ENCODE results near the gene LPP. TPM values are rescaled to one million over a fixed set of nuclear protein-coding genes. Genes with fewer than 3 reads are reported as not detected.

Gene LPP
- polyA plus RNA-seq, 3 donors = 14.1 to 23.2 (median 15.3) TPM

- H2AFZ ChIP-seq (ENCODE audit: insufficient read depth, low read depth, low read length, poor library complexity, severe bottlenecking) = no peak overlapping the region
- peaks cover 21 to 29% of the 10 kb centered on the region in 2 donors for H3K36me3 Mint-ChIP-seq
These were observed 88.6 kb downstream of the LPP start for GRCh38 chr3:188242436-188243123.

GRCh38 chr3:188243124-188243795 lies 89.3 kb downstream of the LPP start:
- Mint-ChIP-seq H3K4me1 (peaks cover 3% of the 10 kb centered on the region), H3K4me3 (no peak overlapping the region), H3K9me3 (no peaks in the 10 kb centered on the region), H3K27ac (peak overlapping the region in 2 of 7 donors; percentile 41 to 57), H3K36me3 (peaks cover 18 to 30% of the 10 kb centered on the region in 2 donors), H3K27me3 (ENCODE audit: low read depth in 3 of 3) (no peaks in the 10 kb centered on the region)
- WGBS (ENCODE audit: insufficient coverage) = 97% methylated on average over 5 of the region's 9 CpGs
- peaks cover 0 to 7% of the 10 kb centered on the region in 2 donors for H3K36me3 ChIP-seq (replicated peaks in 1 of 2; ENCODE audit: control insufficient read depth in 1 of 2, insufficient read depth in 2 of 2, low read length in 2 of 2)
- no peak overlapping the region for H3K9ac ChIP-seq (ENCODE audit: insufficient read depth, low read length, poor library complexity, severe bottlenecking)
- no peak overlapping the region for H3K4me3 ChIP-seq (replicated peaks in 1 of 3; ENCODE audit: low read depth in 2 of 3, low read length in 3 of 3)
- no peak overlapping the region for H2AFZ ChIP-seq (ENCODE audit: insufficient read depth, low read depth, low read length, poor library complexity, severe bottlenecking)
- no peaks in the 10 kb centered on the region for H3K4me1 ChIP-seq (ENCODE audit: control insufficient read depth in 1 of 2, insufficient read depth in 2 of 2, low read length in 2 of 2)
- H3K27ac ChIP-seq (ENCODE audit: low read depth in 1 of 2, low read length in 2 of 2) = no peak overlapping the region
- intact Hi-C loops (cut with micrococcal nuclease) = no loop called here
- no peaks in the 10 kb centered on the region for H3K27me3 ChIP-seq (ENCODE audit: control insufficient read depth in 2 of 2, insufficient read depth in 2 of 2, low read length in 2 of 2)
- no peak overlapping the region for H3K4me2 ChIP-seq (replicated peaks; ENCODE audit: extremely low read depth, low read length, poor library complexity, severe bottlenecking)
- no peaks in the 10 kb centered on the region for H3K79me2 ChIP-seq (ENCODE audit: insufficient read depth, low read length)
- no peak for DNase-seq
- no peaks in the 10 kb centered on the region for H3K9me3 ChIP-seq (replicated peaks in 1 of 2; ENCODE audit: control insufficient read depth in 1 of 2, insufficient read depth in 1 of 2, low read length in 2 of 2)
- H4K20me1 ChIP-seq (ENCODE audit: insufficient read depth, low read length) = no peaks in the 10 kb centered on the region
- TF ChIP-seq, protein P1, sequence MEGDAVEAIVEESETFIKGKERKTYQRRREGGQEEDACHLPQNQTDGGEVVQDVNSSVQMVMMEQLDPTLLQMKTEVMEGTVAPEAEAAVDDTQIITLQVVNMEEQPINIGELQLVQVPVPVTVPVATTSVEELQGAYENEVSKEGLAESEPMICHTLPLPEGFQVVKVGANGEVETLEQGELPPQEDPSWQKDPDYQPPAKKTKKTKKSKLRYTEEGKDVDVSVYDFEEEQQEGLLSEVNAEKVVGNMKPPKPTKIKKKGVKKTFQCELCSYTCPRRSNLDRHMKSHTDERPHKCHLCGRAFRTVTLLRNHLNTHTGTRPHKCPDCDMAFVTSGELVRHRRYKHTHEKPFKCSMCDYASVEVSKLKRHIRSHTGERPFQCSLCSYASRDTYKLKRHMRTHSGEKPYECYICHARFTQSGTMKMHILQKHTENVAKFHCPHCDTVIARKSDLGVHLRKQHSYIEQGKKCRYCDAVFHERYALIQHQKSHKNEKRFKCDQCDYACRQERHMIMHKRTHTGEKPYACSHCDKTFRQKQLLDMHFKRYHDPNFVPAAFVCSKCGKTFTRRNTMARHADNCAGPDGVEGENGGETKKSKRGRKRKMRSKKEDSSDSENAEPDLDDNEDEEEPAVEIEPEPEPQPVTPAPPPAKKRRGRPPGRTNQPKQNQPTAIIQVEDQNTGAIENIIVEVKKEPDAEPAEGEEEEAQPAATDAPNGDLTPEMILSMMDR (IDR thresholded peaks at IDR 0.05) = no peak

More at GRCh38 chr3:188242436-188243123, 88.6 kb downstream of the LPP start:
- no peaks in the 10 kb centered on the region for H3K4me1 ChIP-seq (ENCODE audit: control insufficient read depth in 1 of 2, insufficient read depth in 2 of 2, low read length in 2 of 2)
- no peaks in the 10 kb centered on the region for H4K20me1 ChIP-seq (ENCODE audit: insufficient read depth, low read length)
- Mint-ChIP-seq H3K4me1 (peaks cover 3% of the 10 kb centered on the region), H3K27me3 (ENCODE audit: low read depth in 3 of 3) (no peaks in the 10 kb centered on the region), H3K27ac (peak overlapping the region in 3 of 7 donors; percentile 19 to 56 (median 33)), H3K4me3 (no peak overlapping the region), H3K9me3 (no peaks in the 10 kb centered on the region)
- DNase-seq = no peak
- no peaks in the 10 kb centered on the region for H3K9me3 ChIP-seq (replicated peaks in 1 of 2; ENCODE audit: control insufficient read depth in 1 of 2, insufficient read depth in 1 of 2, low read length in 2 of 2)
- H3K36me3 ChIP-seq (replicated peaks in 1 of 2; ENCODE audit: control insufficient read depth in 1 of 2, insufficient read depth in 2 of 2, low read length in 2 of 2) = peaks cover 0 to 7% of the 10 kb centered on the region in 2 donors
- no peak overlapping the region for H3K4me3 ChIP-seq (replicated peaks in 1 of 3; ENCODE audit: low read depth in 2 of 3, low read length in 3 of 3)
- TF ChIP-seq, protein P1 (IDR thresholded peaks at IDR 0.05) = no peak
- no peaks in the 10 kb centered on the region for H3K27me3 ChIP-seq (ENCODE audit: control insufficient read depth in 2 of 2, insufficient read depth in 2 of 2, low read length in 2 of 2)
- H3K4me2 ChIP-seq (replicated peaks; ENCODE audit: extremely low read depth, low read length, poor library complexity, severe bottlenecking) = no peak overlapping the region
- intact Hi-C loops (cut with micrococcal nuclease) = no loop called here
- H3K27ac ChIP-seq (ENCODE audit: low read depth in 1 of 2, low read length in 2 of 2) = no peak overlapping the region
- WGBS (ENCODE audit: insufficient coverage) = no CpG with 5 or more reads among the region's 3 CpGs
- H3K79me2 ChIP-seq (ENCODE audit: insufficient read depth, low read length) = no peaks in the 10 kb centered on the region
- no peak overlapping the region for H3K9ac ChIP-seq (ENCODE audit: insufficient read depth, low read length, poor library complexity, severe bottlenecking)

Data from CD14-positive monocyte (primary cell).